ENCODE data around the gene MCF2L2. TPM values are rescaled to one million over a fixed set of nuclear protein-coding genes. Genes with fewer than 3 reads are reported as not detected.
A peak's percentile ranks its signal among the peaks of the same experiment; 100 is the strongest.

MCF2L2 gene
- total and polyA plus RNA-seq, 9 of the 15 experiments (the other 6 are each of a cell fraction or from before 2014, with no cell fraction given) = 0.56 to 4.2 (median 3.0) TPM

DNA sequence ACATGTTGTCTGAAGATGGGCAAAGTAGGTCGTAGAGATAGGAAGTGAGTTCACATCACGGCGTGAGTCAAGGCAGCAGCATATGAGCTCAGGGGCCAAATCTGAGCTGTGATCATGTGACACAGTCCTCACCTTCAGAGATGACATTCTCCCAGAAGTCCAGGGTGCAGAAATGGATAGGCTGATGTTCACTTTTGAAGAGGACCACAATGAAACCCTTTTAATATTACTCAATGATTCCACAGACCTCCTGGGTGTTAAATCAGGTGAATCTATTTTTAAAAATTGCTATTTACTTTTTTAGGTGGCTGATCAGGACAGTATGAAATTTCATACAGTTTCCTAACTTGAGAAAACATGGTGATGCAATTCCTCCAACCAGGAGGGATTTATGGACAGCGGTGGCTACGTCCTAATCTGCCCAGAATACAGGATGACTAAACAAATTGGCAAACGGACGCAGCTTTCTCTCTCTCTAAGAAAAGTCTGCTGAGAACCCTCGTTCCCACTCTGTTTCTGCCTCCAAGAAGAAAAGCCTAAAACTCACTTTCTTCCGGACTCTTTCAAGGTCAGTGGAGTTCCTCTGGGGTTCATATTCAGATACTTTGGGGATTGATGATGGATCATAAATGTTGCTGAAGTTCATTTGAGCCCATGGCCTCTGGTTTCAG lies 141.0 kb downstream of the MCF2L2 start (continued):
- TF ChIP-seq ETV5 (CRISPR knock-in tag; IDR thresholded peaks at IDR 0.05; ENCODE audit: low read depth) = no peak
- peak; percentile 66 for TF ChIP-seq HNRNPLL (IDR thresholded peaks at IDR 0.05; ENCODE audit: low read depth, low read length, poor library complexity, severe bottlenecking)
- TF ChIP-seq ZNF143 (CRISPR knock-in tag; IDR thresholded peaks at IDR 0.05) = no peak
- TF ChIP-seq NFIC (IDR thresholded peaks at IDR 0.05) = no peak
- TF ChIP-seq E2F6 (IDR thresholded peaks at IDR 0.05; ENCODE audit: borderline replicate concordance in 1 of 2, extremely low read depth in 1 of 2, insufficient read depth in 1 of 2, insufficient read length in 1 of 2, low read depth in 1 of 2, low read length in 1 of 2, poor library complexity in 1 of 2, severe bottlenecking in 1 of 2) = peak in 1 of 2 experiments; percentile 25
- no peak for TF ChIP-seq DNMT1 (IDR thresholded peaks at IDR 0.05)
- TF ChIP-seq RBFOX2 (IDR thresholded peaks at IDR 0.05; ENCODE audit: low read depth, low read length) = peak; percentile 48; the same call in 1 of the 2 replicates
- peak; percentile 37; the same call in 1 of the 2 replicates for TF ChIP-seq KLF6 (CRISPR knock-in tag; IDR thresholded peaks at IDR 0.05; ENCODE audit: borderline replicate concordance)
- peak; percentile 48; the same call in 1 of the 2 replicates for TF ChIP-seq ZNF239 (CRISPR knock-in tag; IDR thresholded peaks at IDR 0.05)
- TF ChIP-seq GATAD2A (IDR thresholded peaks at IDR 0.05) = no peak
- no peak for TF ChIP-seq HNRNPK (IDR thresholded peaks at IDR 0.05; ENCODE audit: low read depth, low read length, poor library complexity, severe bottlenecking)
- no peak for TF ChIP-seq GATA2 (CRISPR knock-in tag; IDR thresholded peaks at IDR 0.05)
- no peak for TF ChIP-seq BRF2 (IDR thresholded peaks at IDR 0.05; ENCODE audit: borderline replicate concordance, insufficient read depth, insufficient read length)
- peak; percentile 41; the same call in 1 of the 2 replicates for TF ChIP-seq GABPA (tag; conservative IDR thresholded peaks at IDR 0.05; ENCODE audit: low read depth)
- TF ChIP-seq, protein P1, sequence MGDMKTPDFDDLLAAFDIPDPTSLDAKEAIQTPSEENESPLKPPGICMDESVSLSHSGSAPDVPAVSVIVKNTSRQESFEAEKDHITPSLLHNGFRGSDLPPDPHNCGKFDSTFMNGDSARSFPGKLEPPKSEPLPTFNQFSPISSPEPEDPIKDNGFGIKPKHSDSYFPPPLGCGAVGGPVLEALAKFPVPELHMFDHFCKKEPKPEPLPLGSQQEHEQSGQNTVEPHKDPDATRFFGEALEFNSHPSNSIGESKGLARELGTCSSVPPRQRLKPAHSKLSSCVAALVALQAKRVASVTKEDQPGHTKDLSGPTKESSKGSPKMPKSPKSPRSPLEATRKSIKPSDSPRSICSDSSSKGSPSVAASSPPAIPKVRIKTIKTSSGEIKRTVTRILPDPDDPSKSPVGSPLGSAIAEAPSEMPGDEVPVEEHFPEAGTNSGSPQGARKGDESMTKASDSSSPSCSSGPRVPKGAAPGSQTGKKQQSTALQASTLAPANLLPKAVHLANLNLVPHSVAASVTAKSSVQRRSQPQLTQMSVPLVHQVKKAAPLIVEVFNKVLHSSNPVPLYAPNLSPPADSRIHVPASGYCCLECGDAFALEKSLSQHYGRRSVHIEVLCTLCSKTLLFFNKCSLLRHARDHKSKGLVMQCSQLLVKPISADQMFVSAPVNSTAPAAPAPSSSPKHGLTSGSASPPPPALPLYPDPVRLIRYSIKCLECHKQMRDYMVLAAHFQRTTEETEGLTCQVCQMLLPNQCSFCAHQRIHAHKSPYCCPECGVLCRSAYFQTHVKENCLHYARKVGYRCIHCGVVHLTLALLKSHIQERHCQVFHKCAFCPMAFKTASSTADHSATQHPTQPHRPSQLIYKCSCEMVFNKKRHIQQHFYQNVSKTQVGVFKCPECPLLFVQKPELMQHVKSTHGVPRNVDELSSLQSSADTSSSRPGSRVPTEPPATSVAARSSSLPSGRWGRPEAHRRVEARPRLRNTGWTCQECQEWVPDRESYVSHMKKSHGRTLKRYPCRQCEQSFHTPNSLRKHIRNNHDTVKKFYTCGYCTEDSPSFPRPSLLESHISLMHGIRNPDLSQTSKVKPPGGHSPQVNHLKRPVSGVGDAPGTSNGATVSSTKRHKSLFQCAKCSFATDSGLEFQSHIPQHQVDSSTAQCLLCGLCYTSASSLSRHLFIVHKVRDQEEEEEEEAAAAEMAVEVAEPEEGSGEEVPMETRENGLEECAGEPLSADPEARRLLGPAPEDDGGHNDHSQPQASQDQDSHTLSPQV (IDR thresholded peaks at IDR 0.05) = peak; percentile 96
- TF ChIP-seq, protein P2, sequence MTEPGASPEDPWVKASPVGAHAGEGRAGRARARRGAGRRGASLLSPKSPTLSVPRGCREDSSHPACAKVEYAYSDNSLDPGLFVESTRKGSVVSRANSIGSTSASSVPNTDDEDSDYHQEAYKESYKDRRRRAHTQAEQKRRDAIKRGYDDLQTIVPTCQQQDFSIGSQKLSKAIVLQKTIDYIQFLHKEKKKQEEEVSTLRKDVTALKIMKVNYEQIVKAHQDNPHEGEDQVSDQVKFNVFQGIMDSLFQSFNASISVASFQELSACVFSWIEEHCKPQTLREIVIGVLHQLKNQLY (CRISPR knock-in tag; conservative IDR thresholded peaks at IDR 0.05) = no peak
- no peak for TF ChIP-seq ZNF212 (CRISPR knock-in tag; IDR thresholded peaks at IDR 0.05)
- TF ChIP-seq MAFK (IDR thresholded peaks at IDR 0.05; ENCODE audit: low read length) = peak; percentile 61; the same call in 1 of the 2 replicates
- TF ChIP-seq JUND (IDR thresholded peaks at IDR 0.05; ENCODE audit: borderline replicate concordance, low read depth, low read length) = peak; percentile 71
- TF ChIP-seq JUND (tag; IDR thresholded peaks at IDR 0.05; ENCODE audit: borderline replicate concordance, low read depth, low read length) = 0 out of 3 replicates have a peak, but pooled peaks have one; percentile 70
